ENCODE results near the gene KDM2B. TPM values are rescaled to one million over a fixed set of nuclear protein-coding genes. Genes with fewer than 3 reads are reported as not detected.

KDM2B gene
- total and polyA plus RNA-seq, 2 donors (not counting 1 experiment from before 2014, with no cell fraction given): 108 to 126 TPM

GRCh38 chr12:121532503-121533393, 48.1 kb downstream of the KDM2B start:
- no peak for TF ChIP-seq EZH2 (IDR thresholded peaks at IDR 0.05; ENCODE audit: borderline replicate concordance, insufficient read depth, low read depth, low read length, poor library complexity, severe bottlenecking)
- TF ChIP-seq CTCF (IDR thresholded peaks at IDR 0.05): no peak
- no peaks in the 10 kb centered on the region for H3K9me3 ChIP-seq (ENCODE audit: control extremely low read depth in 1 of 3, control insufficient read depth in 2 of 3, insufficient read depth in 1 of 3, low read length in 2 of 3)
- no peak overlapping the region for H3K4me3 ChIP-seq (ENCODE audit: control extremely low read depth in 1 of 5, extremely low read depth in 1 of 5, insufficient read depth in 1 of 5, low read depth in 2 of 5, low read length in 4 of 5)
- 91% methylated on average over 13 of the region's 16 CpGs for WGBS (ENCODE audit: insufficient coverage)
- no peak for ATAC-seq (ENCODE audit: low read depth)
- Mint-ChIP-seq H3K27ac (peak overlapping the region; percentile 86), H3K9me3 (ENCODE audit: insufficient read depth) (no peaks in the 10 kb centered on the region), H3K27me3 (no peaks in the 10 kb centered on the region), H3K4me3 (peak overlapping the region; percentile 84), H3K4me1 (peaks cover 67% of the 10 kb centered on the region)
- H4K20me1 ChIP-seq (ENCODE audit: control insufficient read depth, insufficient read depth, low read length, poor library complexity, severe bottlenecking): no peaks in the 10 kb centered on the region
- ChIA-PET CTCF (no interaction called here), POLR2A (interaction anchor here (0.6 to 1.7 kb wide), 3 partner anchors 9 to 533 kb away, joined by 3 to 10 read pairs (median 4); no protein-coding TSS in a partner anchor)
- H3K36me3 ChIP-seq (replicated peaks in 1 of 2; ENCODE audit: control extremely low read depth in 1 of 2, control insufficient read depth in 1 of 2, extremely low read depth in 1 of 2, insufficient read depth in 2 of 2, low read length in 1 of 2): peaks cover 0 to 30% of the 10 kb centered on the region in 2 experiments
- peak overlapping the region; percentile 29 for H3K4me2 ChIP-seq (replicated peaks; ENCODE audit: low read depth, low read length, poor library complexity, severe bottlenecking)
- intact Hi-C loops (cut with micrococcal nuclease): no loop called here
- peak overlapping the region; percentile 81 for H3K9ac ChIP-seq (ENCODE audit: low read length)
- no peaks in the 10 kb centered on the region for H3K27me3 ChIP-seq (replicated peaks in 1 of 4; ENCODE audit: control extremely low read depth in 1 of 4, control insufficient read depth in 3 of 4, insufficient read depth in 4 of 4, low read length in 3 of 4)
- H3K4me1 ChIP-seq (ENCODE audit: control insufficient read depth in 2 of 2, insufficient read depth in 2 of 2, low read length in 2 of 2): peaks cover 58 to 69% of the 10 kb centered on the region in 2 donors
- H3K27ac ChIP-seq (ENCODE audit: low read length in 2 of 2): peak overlapping the region in 1 of 2 donors; percentile 92
- H2AFZ ChIP-seq (ENCODE audit: insufficient read depth, low read depth, low read length, poor library complexity, severe bottlenecking): no peak overlapping the region
- no peak for DNase-seq
- H3K79me2 ChIP-seq (ENCODE audit: control insufficient read depth, insufficient read depth, low read length): peaks cover 49% of the 10 kb centered on the region

GRCh38 chr12:121531356-121531750, 49.5 kb downstream of the KDM2B start:
- Histone ChIP-seq H3K9me3 (ENCODE audit: control extremely low read depth in 1 of 3, control insufficient read depth in 2 of 3, insufficient read depth in 1 of 3, low read length in 2 of 3) (no peaks in the 10 kb centered on the region), H2AFZ (ENCODE audit: insufficient read depth, low read depth, low read length, poor library complexity, severe bottlenecking) (no peak overlapping the region), H3K27me3 (replicated peaks in 1 of 4; ENCODE audit: control extremely low read depth in 1 of 4, control insufficient read depth in 3 of 4, insufficient read depth in 4 of 4, low read length in 3 of 4) (no peaks in the 10 kb centered on the region), H3K4me2 (replicated peaks; ENCODE audit: low read depth, low read length, poor library complexity, severe bottlenecking) (peak overlapping the region; percentile 69), H3K36me3 (replicated peaks in 1 of 2; ENCODE audit: control extremely low read depth in 1 of 2, control insufficient read depth in 1 of 2, extremely low read depth in 1 of 2, insufficient read depth in 2 of 2, low read length in 1 of 2) (peaks cover 0 to 34% of the 10 kb centered on the region in 2 experiments), H3K79me2 (ENCODE audit: control insufficient read depth, insufficient read depth, low read length) (peaks cover 58% of the 10 kb centered on the region), H4K20me1 (ENCODE audit: control insufficient read depth, insufficient read depth, low read length, poor library complexity, severe bottlenecking) (peaks cover 3% of the 10 kb centered on the region), H3K27ac (ENCODE audit: low read length in 2 of 2) (peak overlapping the region; percentile 52 to 92), H3K4me3 (ENCODE audit: control extremely low read depth in 1 of 5, extremely low read depth in 1 of 5, insufficient read depth in 1 of 5, low read depth in 2 of 5, low read length in 4 of 5) (no peak overlapping the region), H3K9ac (ENCODE audit: low read length) (no peak overlapping the region), H3K4me1 (ENCODE audit: control insufficient read depth in 2 of 2, insufficient read depth in 2 of 2, low read length in 2 of 2) (peaks cover 54 to 62% of the 10 kb centered on the region in 2 donors)
- peak overlapping the region; percentile 59 for H3K4me3 Mint-ChIP-seq
- TF ChIP-seq CTCF (IDR thresholded peaks at IDR 0.05): no peak
- no peak for TF ChIP-seq EZH2 (IDR thresholded peaks at IDR 0.05; ENCODE audit: borderline replicate concordance, insufficient read depth, low read depth, low read length, poor library complexity, severe bottlenecking)
- no peak for DNase-seq
- H3K27ac Mint-ChIP-seq: peak overlapping the region; percentile 91
- H3K9me3 Mint-ChIP-seq (ENCODE audit: insufficient read depth): no peaks in the 10 kb centered on the region
- POLR2A ChIA-PET: interaction anchor here (1.0 kb wide), 2 partner anchors 13 to 28 kb away, joined by 3 to 4 read pairs; no protein-coding TSS in a partner anchor
- H3K27me3 Mint-ChIP-seq: no peaks in the 10 kb centered on the region
- 78% methylated on average over 1 of the region's 1 CpG for WGBS (ENCODE audit: insufficient coverage)
- CTCF ChIA-PET: interaction anchor here (1.0 to 1.3 kb wide), 3 partner anchors 21 to 138 kb away, joined by 3 to 8 read pairs (median 4); partner anchors contain the start of gene MORN3
- peaks cover 61% of the 10 kb centered on the region for H3K4me1 Mint-ChIP-seq
- intact Hi-C loops (cut with micrococcal nuclease): no loop called here
- ATAC-seq (ENCODE audit: low read depth): no peak
